Activated CD4-positive, alpha-beta memory T cell treated with anti-CD3 and anti-CD28 coated beads for 36 hours (primary cell): ENCODE measurements around the gene MAN1A1. TPM values are rescaled to one million over a fixed set of nuclear protein-coding genes. Genes with fewer than 3 reads are reported as not detected.

Source experiments
- CTCF ChIA-PET: fragments of 350-600 bp; sonication (Branson Sonifier 250); formaldehyde crosslinking; loops from one replicate; lab custom pipeline; 2021; ENCODE audit warnings: antibody characterized with exemption, inconsistent platforms; lab: Charles Lee
- POLR2A ChIA-PET: fragments of 350-600 bp; sonication (Branson Sonifier 250); formaldehyde crosslinking; loops from one replicate; lab custom pipeline; 2021; ENCODE audit warnings: antibody characterized with exemption; lab: Charles Lee
- DNase-seq: peaks from one replicate; pipeline ENCODE4 v3.0.0-alpha.2; 2020
- H3K27ac Mint-ChIP-seq: one replicate; pipeline ENCODE4 v1.8.0; 2021; ENCODE audit warnings: mixed read lengths
- H3K27me3 Mint-ChIP-seq: one replicate; pipeline ENCODE4 v1.8.0; 2021; ENCODE audit warnings: mixed read lengths
- H3K36me3 Mint-ChIP-seq: one replicate; pipeline ENCODE4 v1.8.0; 2021; ENCODE audit warnings: mixed read lengths
- H3K4me1 Mint-ChIP-seq: one replicate; pipeline ENCODE4 v1.8.0; 2021; ENCODE audit warnings: low read depth, mixed read lengths
- H3K4me3 Mint-ChIP-seq: one replicate; pipeline ENCODE4 v1.8.0; 2021; ENCODE audit warnings: mild to moderate bottlenecking, mixed read lengths
- H3K9me3 Mint-ChIP-seq: one replicate; pipeline ENCODE4 v1.8.0; 2021; ENCODE audit warnings: mixed read lengths
- intact Hi-C: fragments of 100-400 bp; cut with micrococcal nuclease; formaldehyde crosslinking; loops from one replicate; pipeline ENCODE4 v1.15.1; 2023
- total RNA-seq, 2 experiments: library from RNA; stranded (reverse); gene quantifications; one replicate each; pipeline ENCODE4 v1.2.3, GENCODE V29; 2021

Gene MAN1A1
- total RNA-seq, 2 experiments from 2014 or later: 21.8 to 23.9 TPM

DNA sequence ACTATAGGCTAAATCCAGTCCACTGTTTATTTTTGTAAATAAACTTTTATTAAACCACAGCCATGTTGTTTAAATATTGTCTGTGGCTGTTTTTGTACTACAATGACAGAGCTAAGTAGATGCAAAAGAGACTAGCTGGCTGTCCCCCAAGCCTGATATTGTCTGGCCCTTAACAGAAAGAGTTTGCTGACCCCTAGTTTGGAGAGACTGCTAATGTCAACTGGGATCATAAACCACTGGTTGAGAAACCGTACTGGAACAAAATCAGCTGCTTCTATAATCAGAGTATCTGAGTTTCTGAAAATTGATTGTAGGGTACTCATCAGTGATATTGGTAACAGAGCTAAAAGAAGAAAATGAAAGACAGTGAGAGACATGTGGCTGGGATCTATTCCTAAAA lies 168.5 kb downstream of the MAN1A1 start:
- POLR2A ChIA-PET: no interaction called here
- DNase-seq: no peak
- intact Hi-C loops: no loop called here
- CTCF ChIA-PET: interaction anchor here (1.4 kb wide), 1 partner anchor 52 kb away, joined by 5 read pairs; no protein-coding TSS in a partner anchor
- Mint-ChIP-seq H3K27ac (no peak overlapping the region), H3K27me3 (no peaks in the 10 kb centered on the region), H3K36me3 (peaks cover 20% of the 10 kb centered on the region), H3K9me3 (no peaks in the 10 kb centered on the region), H3K4me1 (peaks cover 9% of the 10 kb centered on the region), H3K4me3 (no peak overlapping the region)

DNA sequence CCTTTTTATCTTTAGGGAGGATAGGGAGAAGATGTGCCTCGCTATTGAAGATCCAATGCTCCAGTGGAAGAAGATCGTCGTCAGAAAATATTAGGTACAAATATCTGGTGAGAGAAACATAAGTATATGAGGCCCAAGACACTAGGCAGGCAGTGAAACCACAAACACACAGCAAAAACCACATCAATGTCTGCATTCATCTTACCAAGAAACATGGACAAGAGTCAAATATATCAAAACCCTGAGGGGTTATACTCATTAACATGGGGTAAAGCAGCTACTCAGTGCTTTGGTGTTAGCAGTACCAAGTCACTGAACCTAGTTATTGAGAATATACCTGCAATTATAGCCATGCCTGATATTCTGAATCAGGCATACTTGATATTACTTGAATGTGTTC lies 169.7 kb downstream of the MAN1A1 start:
- Mint-ChIP-seq H3K27me3 (no peaks in the 10 kb centered on the region), H3K4me3 (no peak overlapping the region), H3K4me1 (peaks cover 9% of the 10 kb centered on the region), H3K36me3 (peaks cover 20% of the 10 kb centered on the region), H3K9me3 (no peaks in the 10 kb centered on the region), H3K27ac (no peak overlapping the region)
- POLR2A ChIA-PET: no interaction called here
- intact Hi-C loops: no loop called here
- no peak for DNase-seq
- CTCF ChIA-PET: no interaction called here

DNA sequence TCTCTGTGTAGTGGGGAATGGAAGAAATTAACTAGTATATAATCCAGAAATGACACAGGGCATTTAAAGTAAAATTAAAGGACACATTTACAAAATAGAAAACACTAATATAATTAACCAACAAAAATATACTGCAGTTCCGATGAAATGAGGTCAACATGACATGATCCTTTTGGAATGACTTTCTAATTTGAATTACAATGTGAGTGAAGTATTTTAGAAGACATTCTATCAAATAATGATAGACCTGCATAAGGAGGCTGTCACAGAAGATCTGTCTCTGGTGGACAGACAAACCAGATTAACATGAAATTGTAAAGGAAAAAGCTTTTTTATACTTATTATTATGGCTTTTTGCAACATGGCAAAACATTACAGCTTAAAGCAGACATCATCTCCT lies 170.5 kb downstream of the MAN1A1 start:
- no peaks in the 10 kb centered on the region for H3K9me3 Mint-ChIP-seq
- CTCF ChIA-PET: interaction anchor here (1.0 kb wide), 1 partner anchor 69 kb away, joined by 3 read pairs; no protein-coding TSS in a partner anchor

DNA sequence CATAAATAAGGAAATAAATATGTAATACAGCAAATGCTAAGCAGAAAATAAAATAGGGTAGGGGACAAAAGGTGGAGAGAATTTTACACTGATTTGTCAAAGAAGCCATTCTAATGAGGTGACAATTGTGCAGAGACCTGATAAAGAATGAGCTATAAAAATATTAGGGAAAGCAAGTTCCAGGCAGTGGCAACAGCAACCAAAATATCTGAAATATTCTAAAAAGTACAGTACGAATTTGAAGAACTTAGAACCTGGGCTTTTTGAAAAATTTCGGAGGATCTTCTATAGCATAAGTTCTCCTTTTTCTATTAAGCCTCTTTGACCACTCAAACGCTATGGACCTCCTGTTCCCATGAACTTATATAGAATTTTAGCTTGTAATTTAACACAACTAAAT lies 173.1 kb downstream of the MAN1A1 start:
- POLR2A ChIA-PET: no interaction called here
- intact Hi-C loops: no loop called here
- Mint-ChIP-seq H3K4me3 (no peak overlapping the region), H3K9me3 (no peaks in the 10 kb centered on the region), H3K4me1 (peaks cover 9% of the 10 kb centered on the region), H3K36me3 (peaks cover 8% of the 10 kb centered on the region), H3K27ac (no peak overlapping the region), H3K27me3 (no peaks in the 10 kb centered on the region)
- DNase-seq: no peak
- CTCF ChIA-PET: no interaction called here

More for the DNA sequence above, 170.5 kb downstream of the MAN1A1 start:
- Mint-ChIP-seq H3K4me3 (no peak overlapping the region), H3K36me3 (peaks cover 14% of the 10 kb centered on the region), H3K27ac (no peak overlapping the region), H3K27me3 (no peaks in the 10 kb centered on the region), H3K4me1 (peaks cover 9% of the 10 kb centered on the region)
- no peak for DNase-seq
- POLR2A ChIA-PET: no interaction called here
- intact Hi-C loops: no loop called here

DNA sequence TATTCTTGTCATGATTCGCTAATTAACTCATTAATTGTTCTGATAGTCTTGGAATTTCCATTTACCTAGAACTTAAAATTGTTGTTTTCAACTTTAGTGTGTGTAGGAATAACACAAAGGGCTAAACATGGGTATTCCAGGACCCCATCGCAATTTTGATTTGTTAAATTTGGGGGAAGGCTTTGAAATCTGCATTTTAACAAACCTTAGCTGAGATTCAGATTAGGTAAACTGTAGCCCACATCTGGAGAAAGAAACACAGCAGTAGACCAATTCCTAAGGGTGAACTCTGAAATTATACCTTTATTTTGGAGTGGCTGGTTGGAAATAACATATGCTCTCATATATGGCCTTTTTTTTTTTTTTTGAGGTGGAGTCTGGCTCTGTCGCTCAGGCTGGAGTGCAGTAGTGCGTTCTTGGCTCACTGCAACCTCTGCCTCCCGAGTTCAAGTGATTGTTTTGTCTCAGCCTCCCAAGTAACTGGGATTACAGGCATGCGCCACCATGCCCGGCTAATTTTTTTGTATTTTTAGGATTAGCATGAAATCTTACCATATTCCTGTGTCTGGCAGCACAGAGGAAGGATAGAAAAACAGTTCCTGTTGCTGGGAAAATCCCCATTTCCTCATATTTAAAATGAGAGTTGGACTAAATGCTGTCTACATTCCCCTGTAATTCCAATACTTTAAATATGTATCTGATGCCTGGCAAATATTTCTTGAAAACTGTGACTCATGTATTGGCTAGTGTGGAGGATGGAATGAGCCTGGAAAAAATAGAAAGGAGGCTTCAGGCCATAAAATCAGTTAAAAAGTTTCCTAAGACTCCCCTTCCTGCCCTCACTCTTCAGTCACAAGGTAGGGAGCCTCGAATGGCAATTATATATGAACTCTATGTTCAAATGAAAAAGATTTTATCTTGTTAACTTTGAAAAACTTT lies 174.4 kb downstream of the MAN1A1 start:
- POLR2A ChIA-PET: interaction anchor here (0.6 kb wide), 1 partner anchor 16 kb away, joined by 4 read pairs; no protein-coding TSS in a partner anchor
- intact Hi-C loops: loop anchor here (1.0 kb wide), 1 partner anchor 46 kb away; no protein-coding TSS in a partner anchor
- no peak for DNase-seq
- Mint-ChIP-seq H3K4me3 (no peak overlapping the region), H3K27ac (no peak overlapping the region), H3K36me3 (peaks cover 8% of the 10 kb centered on the region), H3K9me3 (no peaks in the 10 kb centered on the region), H3K4me1 (peaks cover 7% of the 10 kb centered on the region), H3K27me3 (no peaks in the 10 kb centered on the region)
- CTCF ChIA-PET: no interaction called here

DNA sequence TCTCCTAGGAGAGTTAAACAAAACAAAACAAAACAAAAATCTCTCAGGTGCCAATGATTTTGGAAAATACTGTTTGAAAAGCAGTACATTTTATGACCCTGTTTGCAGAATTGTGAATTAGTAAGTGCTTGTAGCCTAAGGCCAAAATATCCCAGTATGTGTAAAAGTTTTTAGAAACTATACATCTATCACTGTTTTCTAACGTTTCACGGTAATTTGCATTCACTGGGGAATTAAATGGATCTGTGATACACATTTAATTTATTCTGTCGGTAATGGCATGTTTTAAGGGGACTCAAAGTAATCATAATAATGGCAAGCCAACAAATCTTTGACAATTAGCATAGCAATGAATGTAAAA lies 175.5 kb downstream of the MAN1A1 start:
- no peaks in the 10 kb centered on the region for H3K9me3 Mint-ChIP-seq
- no peak for DNase-seq
- no peaks in the 10 kb centered on the region for H3K27me3 Mint-ChIP-seq
- no peaks in the 10 kb centered on the region for H3K4me1 Mint-ChIP-seq
- H3K4me3 Mint-ChIP-seq: no peak overlapping the region
- peaks cover 4% of the 10 kb centered on the region for H3K36me3 Mint-ChIP-seq
- ChIA-PET POLR2A (no interaction called here), CTCF (interaction anchor here (0.6 to 2.3 kb wide), 2 partner anchors 11 to 26 kb away, joined by 3 to 7 read pairs; no protein-coding TSS in a partner anchor)
- no peak overlapping the region for H3K27ac Mint-ChIP-seq
- intact Hi-C loops: no loop called here

DNA sequence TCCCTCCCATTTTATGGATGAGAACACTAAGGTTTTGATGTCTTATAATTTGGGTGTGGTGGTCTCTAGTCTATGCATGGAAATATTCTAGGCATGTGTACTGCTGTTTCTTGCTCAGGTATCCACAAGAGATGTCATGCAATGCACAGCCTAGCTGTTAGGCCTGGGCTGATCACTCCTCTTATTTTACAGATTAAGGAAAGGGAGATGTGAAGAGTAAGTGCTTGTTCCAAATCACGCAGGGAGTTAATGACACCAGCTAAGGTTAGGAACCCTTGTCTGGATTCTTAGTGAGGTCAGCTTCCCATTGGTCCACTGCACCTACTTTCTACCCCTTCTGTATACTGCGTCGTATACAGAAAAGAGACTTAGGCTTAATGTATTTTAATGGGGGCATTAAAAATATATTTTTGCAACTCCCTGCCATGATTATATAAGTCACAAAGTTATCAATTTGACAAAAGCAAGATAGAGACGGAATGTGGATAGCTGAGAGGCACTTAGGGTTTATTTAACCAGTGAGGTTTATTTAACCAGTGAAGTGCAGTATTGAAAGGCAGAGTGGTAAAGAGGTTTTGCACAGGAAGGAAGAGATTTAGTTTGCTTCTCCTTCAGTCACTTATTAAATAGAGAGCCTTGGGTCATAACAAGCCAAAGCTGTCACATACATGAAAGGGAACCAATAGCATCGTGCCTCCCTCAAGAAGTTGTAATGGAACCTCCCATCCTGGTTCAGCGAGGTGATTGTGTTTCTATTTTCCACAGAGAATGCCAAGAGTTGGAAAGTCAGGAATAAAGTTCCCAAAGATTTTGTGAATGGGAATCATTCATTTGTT lies 176.1 kb downstream of the MAN1A1 start:
- intact Hi-C loops: no loop called here
- H3K27me3 Mint-ChIP-seq: no peaks in the 10 kb centered on the region
- H3K4me1 Mint-ChIP-seq: no peaks in the 10 kb centered on the region
- H3K36me3 Mint-ChIP-seq: no peaks in the 10 kb centered on the region
- no peak overlapping the region for H3K4me3 Mint-ChIP-seq
- no peak for DNase-seq
- no peaks in the 10 kb centered on the region for H3K9me3 Mint-ChIP-seq
- H3K27ac Mint-ChIP-seq: no peak overlapping the region
- ChIA-PET CTCF (interaction anchor here (0.6 to 2.3 kb wide), 3 partner anchors 12 to 44 kb away, joined by 3 to 13 read pairs (median 7); no protein-coding TSS in a partner anchor), POLR2A (no interaction called here)

DNA sequence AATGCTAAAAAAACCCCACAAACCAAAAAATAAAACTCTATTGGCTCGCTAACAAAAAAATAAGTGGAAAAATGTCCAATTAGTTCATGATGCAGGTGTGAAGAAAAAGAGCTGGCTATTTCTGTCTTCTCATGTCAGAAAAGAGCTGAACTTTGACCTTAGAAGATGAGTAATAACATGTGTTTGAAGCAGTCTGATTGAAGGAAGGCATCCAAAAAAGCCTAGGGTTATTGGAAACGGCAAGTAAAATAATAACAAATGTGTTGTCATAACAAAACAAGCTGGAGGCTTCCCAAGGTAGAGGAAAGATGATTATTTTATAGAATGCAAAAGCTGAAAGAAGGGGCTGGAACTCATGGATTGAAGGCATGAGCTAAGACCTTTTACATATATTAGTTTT lies 176.7 kb downstream of the MAN1A1 start:
- CTCF ChIA-PET: interaction anchor here (1.7 to 2.3 kb wide), 2 partner anchors 24 to 44 kb away, joined by 7 to 13 read pairs; no protein-coding TSS in a partner anchor
- POLR2A ChIA-PET: no interaction called here
- H3K27ac Mint-ChIP-seq: no peak overlapping the region
- no peaks in the 10 kb centered on the region for H3K4me1 Mint-ChIP-seq
- intact Hi-C loops: no loop called here
- H3K36me3 Mint-ChIP-seq: no peaks in the 10 kb centered on the region
- H3K27me3 Mint-ChIP-seq: no peaks in the 10 kb centered on the region
- DNase-seq: no peak
- H3K9me3 Mint-ChIP-seq: no peaks in the 10 kb centered on the region
- no peak overlapping the region for H3K4me3 Mint-ChIP-seq

DNA sequence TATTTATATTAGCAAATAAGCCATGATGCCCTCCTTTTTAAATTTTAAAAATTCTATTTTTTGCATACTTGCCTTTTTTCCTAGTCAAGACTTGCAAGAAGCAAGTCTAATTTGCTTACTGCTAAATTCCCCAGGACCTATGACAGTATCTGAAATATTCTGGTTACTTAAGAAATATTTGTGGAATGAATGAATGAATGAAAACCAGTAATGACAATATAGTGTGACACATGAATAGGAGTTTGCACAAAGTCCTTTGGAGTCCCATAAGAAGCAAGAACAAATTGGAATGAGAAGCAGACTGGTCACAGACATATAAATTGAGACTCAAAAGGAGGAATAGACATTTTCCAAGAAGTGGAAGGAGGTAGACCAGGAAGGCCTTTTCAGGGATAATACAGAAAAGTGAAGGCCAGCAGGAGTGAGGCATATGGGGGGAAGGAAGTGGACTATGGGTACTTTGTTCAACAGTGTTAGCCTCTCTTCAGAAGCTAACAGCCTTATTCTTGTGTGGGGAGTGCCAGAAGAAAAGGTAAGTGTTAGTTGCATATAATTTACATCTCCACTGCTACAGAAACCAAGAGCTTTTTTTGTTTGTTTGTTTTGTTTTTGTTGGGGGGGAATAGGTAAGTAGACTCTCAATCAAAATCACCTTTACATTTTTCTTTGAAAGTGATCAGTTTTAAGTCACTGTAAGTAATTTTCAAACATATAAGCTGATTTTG lies 177.5 kb downstream of the MAN1A1 start:
- no peaks in the 10 kb centered on the region for H3K27me3 Mint-ChIP-seq
- ChIA-PET POLR2A (no interaction called here), CTCF (interaction anchor here (1.7 to 2.3 kb wide), 2 partner anchors 23 to 43 kb away, joined by 7 to 13 read pairs; no protein-coding TSS in a partner anchor)
- H3K4me1 Mint-ChIP-seq: no peaks in the 10 kb centered on the region
- H3K36me3 Mint-ChIP-seq: no peaks in the 10 kb centered on the region
- no peak overlapping the region for H3K27ac Mint-ChIP-seq
- H3K9me3 Mint-ChIP-seq: no peaks in the 10 kb centered on the region
- no peak overlapping the region for H3K4me3 Mint-ChIP-seq
- intact Hi-C loops: no loop called here
- DNase-seq: no peak

DNA sequence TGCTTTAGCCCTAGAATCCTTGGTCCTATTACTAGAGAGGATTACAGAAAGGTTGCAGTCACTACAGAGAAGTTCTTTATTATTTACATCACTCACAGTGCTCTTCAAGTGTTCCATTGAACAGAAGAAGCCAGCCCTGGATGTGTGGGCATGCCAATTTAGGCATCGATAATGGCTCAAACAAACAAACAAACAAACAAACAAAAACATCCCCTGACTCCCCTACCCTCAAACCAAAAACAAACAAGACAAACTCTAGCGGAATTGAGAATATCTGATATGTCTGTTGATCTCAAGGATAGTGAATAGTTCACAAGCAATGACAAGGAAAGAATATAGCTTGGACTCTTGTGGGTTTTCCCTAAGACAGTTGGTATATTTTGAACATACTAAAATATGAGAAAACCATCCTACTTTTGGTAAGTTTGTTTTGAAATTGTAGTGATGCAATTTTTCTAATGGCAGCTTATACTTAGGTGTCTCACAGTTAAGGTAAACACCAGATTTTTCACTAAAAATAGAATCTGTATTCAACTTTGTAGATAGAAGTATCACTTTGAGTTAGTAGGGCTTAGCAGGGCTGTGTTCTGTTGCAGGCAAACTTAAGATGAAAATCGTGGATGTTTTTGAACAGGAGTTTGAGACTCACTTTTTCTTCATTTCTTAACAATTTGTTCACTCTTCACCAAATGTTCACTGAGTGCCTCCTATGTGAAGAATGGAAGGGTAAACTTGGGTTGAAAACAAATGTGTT lies 178.3 kb downstream of the MAN1A1 start:
- intact Hi-C loops: no loop called here
- peaks cover 5% of the 10 kb centered on the region for H3K27me3 Mint-ChIP-seq
- no peak overlapping the region for H3K27ac Mint-ChIP-seq
- DNase-seq: no peak
- CTCF ChIA-PET: no interaction called here
- H3K4me1 Mint-ChIP-seq: no peaks in the 10 kb centered on the region
- no peaks in the 10 kb centered on the region for H3K9me3 Mint-ChIP-seq
- no peak overlapping the region for H3K4me3 Mint-ChIP-seq
- POLR2A ChIA-PET: no interaction called here
- no peaks in the 10 kb centered on the region for H3K36me3 Mint-ChIP-seq

DNA sequence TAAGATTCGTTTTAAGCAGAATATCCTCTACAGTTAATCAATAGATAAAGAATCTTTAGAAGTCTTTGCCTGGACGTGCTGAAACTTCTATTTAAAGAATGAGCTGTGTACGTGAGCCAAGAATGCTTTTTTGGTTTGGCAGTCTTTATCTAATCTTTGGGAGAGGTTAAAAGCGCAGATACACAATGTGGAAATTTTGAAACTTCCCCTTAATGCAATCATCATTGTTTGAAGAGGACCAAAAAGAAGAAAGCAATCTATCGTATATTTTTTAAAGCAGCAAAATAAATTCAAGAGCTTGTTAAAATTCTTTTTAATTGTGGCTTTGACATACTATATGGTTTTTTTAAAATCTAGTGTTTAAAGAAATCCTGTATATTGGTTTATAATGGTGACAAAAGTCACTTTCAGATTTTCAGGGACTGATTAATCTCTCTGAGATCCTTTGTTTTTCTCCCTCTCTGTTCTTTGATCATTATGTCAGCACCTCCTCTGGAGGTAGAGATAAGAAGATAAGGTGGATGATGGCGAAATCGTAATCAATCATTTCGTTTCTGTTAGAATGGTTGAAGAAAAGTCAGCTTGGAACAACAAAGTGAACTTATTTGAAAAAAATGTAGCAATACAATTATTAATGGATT lies 179.0 kb downstream of the MAN1A1 start:
- ChIA-PET POLR2A (no interaction called here), CTCF (no interaction called here)
- intact Hi-C loops: no loop called here
- H3K4me1 Mint-ChIP-seq: no peaks in the 10 kb centered on the region
- H3K27me3 Mint-ChIP-seq: peaks cover 10% of the 10 kb centered on the region
- H3K36me3 Mint-ChIP-seq: no peaks in the 10 kb centered on the region
- H3K9me3 Mint-ChIP-seq: no peaks in the 10 kb centered on the region
- no peak overlapping the region for H3K4me3 Mint-ChIP-seq
- DNase-seq: no peak
- no peak overlapping the region for H3K27ac Mint-ChIP-seq
